BJ (cell line): ENCODE data around the gene ZNF280C. TPM values are rescaled to one million over a fixed set of nuclear protein-coding genes. Genes with fewer than 3 reads are reported as not detected.

ENCODE experiments used
- CTCF ChIA-PET: fragments of 350-600 bp; formaldehyde crosslinking; extraction: SDS; loops from one replicate; lab custom pipeline; 2021; ENCODE audit warnings: antibody characterized with exemption, inconsistent platforms; lab: Yijun Ruan, JAX
- POLR2A ChIA-PET: fragments of 300-600 bp; sonication (Branson Sonifier 250); formaldehyde crosslinking; extraction: SDS; loops from one replicate; lab custom pipeline; 2021; ENCODE audit warnings: antibody characterized with exemption; lab: Charles Lee
- DNase-seq: peaks from one replicate; pipeline ENCODE4 v3.0.0-alpha.2; 2011; ENCODE audit warnings: low read depth
- H3K27me3 ChIP-seq: 2 replicates; pipeline ENCODE4 v1.6.0; 2011; ENCODE audit warnings: low read length; ENCODE audit not compliant: control insufficient read depth, insufficient read depth
- H3K36me3 ChIP-seq: 2 replicates; pipeline ENCODE4 v1.5.1; 2011; ENCODE audit warnings: low read length; ENCODE audit not compliant: control insufficient read depth, insufficient read depth
- H3K4me3 ChIP-seq: 2 replicates; pipeline ENCODE4 v1.5.1; 2011; ENCODE audit warnings: low read depth, mild to moderate bottlenecking, control low read depth, low read length
- polyA plus RNA-seq: library from polyadenylated mRNA; depleted of rRNA; stranded (reverse); fragments of >200 nt; gene quantifications from 2 replicates; pipeline ENCODE4 v1.2.3, GENCODE V29; 2011
- TF ChIP-seq, protein P1 (sequence below): IDR thresholded peaks from 2 replicates; pipeline ENCODE4 v1.5.1; 2011; ENCODE audit warnings: low read depth, mild to moderate bottlenecking, control low read depth, inconsistent platforms, low read length, moderate library complexity; ENCODE audit not compliant: insufficient read depth

ZNF280C gene
- polyA plus RNA-seq, 1 experiment, result 2.1 TPM

GRCh38 chrX:130179579-130180215 is 89.0 kb downstream of the ZNF280C start:
- H3K4me3 ChIP-seq, result no peak overlapping the region
- ChIA-PET POLR2A (no interaction called here), CTCF (interaction anchor here (1.1 kb wide), 1 partner anchor 61 kb away, joined by 3 read pairs; no protein-coding TSS in a partner anchor)
- no peaks in the 10 kb centered on the region for H3K36me3 ChIP-seq
- DNase-seq, result no peak
- TF ChIP-seq, protein P1, sequence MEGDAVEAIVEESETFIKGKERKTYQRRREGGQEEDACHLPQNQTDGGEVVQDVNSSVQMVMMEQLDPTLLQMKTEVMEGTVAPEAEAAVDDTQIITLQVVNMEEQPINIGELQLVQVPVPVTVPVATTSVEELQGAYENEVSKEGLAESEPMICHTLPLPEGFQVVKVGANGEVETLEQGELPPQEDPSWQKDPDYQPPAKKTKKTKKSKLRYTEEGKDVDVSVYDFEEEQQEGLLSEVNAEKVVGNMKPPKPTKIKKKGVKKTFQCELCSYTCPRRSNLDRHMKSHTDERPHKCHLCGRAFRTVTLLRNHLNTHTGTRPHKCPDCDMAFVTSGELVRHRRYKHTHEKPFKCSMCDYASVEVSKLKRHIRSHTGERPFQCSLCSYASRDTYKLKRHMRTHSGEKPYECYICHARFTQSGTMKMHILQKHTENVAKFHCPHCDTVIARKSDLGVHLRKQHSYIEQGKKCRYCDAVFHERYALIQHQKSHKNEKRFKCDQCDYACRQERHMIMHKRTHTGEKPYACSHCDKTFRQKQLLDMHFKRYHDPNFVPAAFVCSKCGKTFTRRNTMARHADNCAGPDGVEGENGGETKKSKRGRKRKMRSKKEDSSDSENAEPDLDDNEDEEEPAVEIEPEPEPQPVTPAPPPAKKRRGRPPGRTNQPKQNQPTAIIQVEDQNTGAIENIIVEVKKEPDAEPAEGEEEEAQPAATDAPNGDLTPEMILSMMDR, result no peak
- H3K27me3 ChIP-seq, result no peaks in the 10 kb centered on the region

DNA sequence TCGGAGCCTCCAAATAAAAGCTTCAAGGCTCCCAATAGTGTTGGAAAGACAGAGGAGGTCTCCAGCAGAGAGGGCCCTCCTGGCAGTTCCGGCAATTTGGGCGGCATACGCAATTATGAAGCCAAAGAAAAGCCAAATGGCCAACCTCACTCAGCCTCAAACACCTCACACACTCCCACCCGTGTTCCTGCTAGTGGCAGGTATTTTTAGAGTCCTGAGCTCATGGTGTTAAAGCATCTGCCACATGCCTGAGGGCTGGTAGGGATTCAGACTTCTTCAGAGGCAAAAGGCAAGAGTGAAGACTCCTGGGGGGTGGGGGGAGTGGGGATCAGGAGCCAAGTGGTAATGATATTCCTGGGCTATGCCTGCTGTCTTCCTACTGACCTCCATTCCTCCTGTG is 89.5 kb downstream of the ZNF280C start:
- CTCF ChIA-PET, result no interaction called here
- no peak overlapping the region for H3K4me3 ChIP-seq
- no peaks in the 10 kb centered on the region for H3K36me3 ChIP-seq
- TF ChIP-seq, protein P1, result no peak
- DNase-seq, result no peak
- no peaks in the 10 kb centered on the region for H3K27me3 ChIP-seq
- POLR2A ChIA-PET, result interaction anchor here (0.6 kb wide), 1 partner anchor 10 kb away, joined by 4 read pairs; no protein-coding TSS in a partner anchor

GRCh38 chrX:130176942-130177341 is 91.8 kb downstream of the ZNF280C start:
- ChIA-PET CTCF (interaction anchor here (1.4 to 1.8 kb wide), 2 partner anchors 12 to 15 kb away, joined by 4 to 6 read pairs; no protein-coding TSS in a partner anchor), POLR2A (no interaction called here)
- Histone ChIP-seq H3K4me3 (no peak overlapping the region), H3K36me3 (no peaks in the 10 kb centered on the region), H3K27me3 (no peaks in the 10 kb centered on the region)
- no peak for DNase-seq
- TF ChIP-seq, protein P1, result no peak

- ChIA-PET POLR2A (no interaction called here), CTCF (interaction anchor here (1.4 to 1.8 kb wide), 2 partner anchors 13 to 16 kb away, joined by 4 to 6 read pairs; no protein-coding TSS in a partner anchor)
- Histone ChIP-seq H3K36me3 (no peaks in the 10 kb centered on the region), H3K4me3 (no peak overlapping the region), H3K27me3 (no peaks in the 10 kb centered on the region)
- DNase-seq, result no peak
- TF ChIP-seq, protein P1, result no peak
These were observed 92.3 kb downstream of the ZNF280C start for GRCh38 chrX:130176354-130176776.

DNA sequence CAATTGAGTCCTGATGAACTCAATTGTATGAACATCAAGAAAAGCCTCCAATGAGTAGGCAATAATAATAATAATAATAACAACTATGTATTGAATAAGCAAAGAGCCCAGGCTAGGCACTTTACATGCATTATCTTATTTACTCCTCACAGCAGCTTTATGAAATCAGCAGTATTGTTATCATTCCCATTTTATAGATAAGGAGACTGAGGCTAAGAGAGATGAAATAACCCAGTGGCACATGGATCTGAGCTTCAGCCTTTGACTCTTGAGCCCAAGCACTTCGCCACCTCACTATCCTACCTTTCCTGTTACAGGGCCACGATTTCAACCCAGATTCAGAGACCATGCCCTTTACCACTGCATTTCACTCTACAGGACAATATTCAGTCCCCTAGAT is 93.8 kb downstream of the ZNF280C start:
- ChIA-PET CTCF (interaction anchor here (1.0 kb wide), 1 partner anchor 54 kb away, joined by 4 read pairs; no protein-coding TSS in a partner anchor), POLR2A (no interaction called here)
- no peak for DNase-seq
- Histone ChIP-seq H3K27me3 (no peaks in the 10 kb centered on the region), H3K4me3 (no peak overlapping the region), H3K36me3 (no peaks in the 10 kb centered on the region)
- TF ChIP-seq, protein P1, result no peak
